ENCODE measurements around the gene ADSL. TPM values are rescaled to one million over a fixed set of nuclear protein-coding genes. Genes with fewer than 3 reads are reported as not detected.
A peak's percentile ranks its signal among the peaks of the same experiment; 100 is the strongest.

Gene ADSL
- total and polyA plus RNA-seq, 11 donors, result 35.5 to 131 (median 52.0) TPM

- Histone ChIP-seq H3K4me3 (no peak overlapping the region), H3K9me3 (no peaks in the 10 kb centered on the region), H3K4me1 (peaks cover 0 to 35% (median 8%) of the 10 kb centered on the region in 12 donors), H3K36me3 (peaks cover 0 to 16% (median 2%) of the 10 kb centered on the region in 9 donors), H3K27me3 (no peaks in the 10 kb centered on the region), H3K27ac (no peak overlapping the region)
- WGBS, 4 donors, result 91 to 97% (median 96%) methylated on average over 7 of the region's 7 CpGs
- no peak for ATAC-seq
- intact Hi-C loops (cut with DNase I), result no loop called here
- no peak for DNase-seq
- TF ChIP-seq CTCF (IDR thresholded peaks at IDR 0.05) (no peak), POLR2A (IDR thresholded peaks at IDR 0.05) (no peak)
Observed at GRCh38 chr22:40395607-40396006, 49.3 kb downstream of the ADSL start.

GRCh38 chr22:40396882-40397281, 50.6 kb downstream of the ADSL start:
- peak in 1 of 5 donors; percentile 48 for DNase-seq
- TF ChIP-seq POLR2A (IDR thresholded peaks at IDR 0.05) (no peak), CTCF (IDR thresholded peaks at IDR 0.05) (no peak)
- peak in 3 of 4 donors; percentile 51 to 85 (median 62) for ATAC-seq
- 36 to 58% (median 54%) methylated on average over 4 of the region's 4 CpGs for WGBS, 4 donors
- Histone ChIP-seq H3K4me3 (no peak overlapping the region), H3K36me3 (peaks cover 0 to 28% (median 14%) of the 10 kb centered on the region in 9 donors), H3K9me3 (no peaks in the 10 kb centered on the region), H3K27ac (peak overlapping the region in 8 of 12 donors; percentile 5 to 69 (median 42)), H3K27me3 (no peaks in the 10 kb centered on the region), H3K4me1 (peaks cover 0 to 41% (median 8%) of the 10 kb centered on the region in 12 donors)
- intact Hi-C loops (cut with DNase I), result no loop called here

- Histone ChIP-seq H3K4me3 (no peak overlapping the region), H3K4me1 (peaks cover 0 to 41% (median 8%) of the 10 kb centered on the region in 12 donors), H3K27ac (peak overlapping the region in 7 of 12 donors; percentile 5 to 69 (median 57)), H3K27me3 (no peaks in the 10 kb centered on the region), H3K9me3 (no peaks in the 10 kb centered on the region), H3K36me3 (peaks cover 0 to 33% (median 18%) of the 10 kb centered on the region in 9 donors)
- DNase-seq, result no peak
- ATAC-seq, result peak in 2 of 4 donors; percentile 5 to 36
- TF ChIP-seq POLR2A (IDR thresholded peaks at IDR 0.05) (no peak), CTCF (IDR thresholded peaks at IDR 0.05) (no peak)
- intact Hi-C loops (cut with DNase I), result no loop called here
- 42 to 68% (median 50%) methylated on average over 1 of the region's 1 CpG for WGBS, 4 donors
Observed at GRCh38 chr22:40397396-40397795, 51.1 kb downstream of the ADSL start.

GRCh38 chr22:40399621-40400020, 53.3 kb downstream of the ADSL start:
- Histone ChIP-seq H3K27ac (peak overlapping the region in 3 of 12 donors; percentile 1 to 42 (median 10)), H3K36me3 (peaks cover 0 to 54% (median 35%) of the 10 kb centered on the region in 9 donors), H3K27me3 (no peaks in the 10 kb centered on the region), H3K4me1 (peaks cover 0 to 48% (median 8%) of the 10 kb centered on the region in 12 donors), H3K4me3 (no peak overlapping the region), H3K9me3 (no peaks in the 10 kb centered on the region)
- TF ChIP-seq CTCF (IDR thresholded peaks at IDR 0.05) (no peak), POLR2A (IDR thresholded peaks at IDR 0.05) (no peak)
- ATAC-seq, result peak; percentile 37 to 66 (median 50)
- 46 to 71% (median 61%) methylated on average over 2 of the region's 2 CpGs for WGBS, 4 donors
- DNase-seq, result no peak
- intact Hi-C loops (cut with DNase I), result no loop called here
